Skin epidermis (tissue), 12 donors: Measurements from ENCODE around the gene APOBEC3C.
A peak's percentile ranks its signal among the peaks of the same experiment; 100 is the strongest.
"Not testable (repeated sequence)": the region's sequence is repeated elsewhere in the genome, so short reads cannot be mapped to it uniquely, and the experiment has no call there.

ENCODE experiments used
- H3K27ac ChIP-seq, 21 experiments: fragments of 200-600 bp; sonication (generic) in 11 of 21; one replicate each; pipeline ENCODE4 v1.5.0; 2020; ENCODE audit warnings: mild to moderate bottlenecking in 3 of 21, inconsistent platforms in 2 of 21, moderate library complexity in 2 of 21
- H3K4me3 ChIP-seq, 7 experiments: fragments of 200-600 bp; sonication (generic) in 2 of 7; one replicate each; pipeline ENCODE4 v1.5.0; 2020; ENCODE audit warnings: inconsistent platforms in 2 of 7, mild to moderate bottlenecking in 2 of 7, moderate library complexity in 1 of 7

APOBEC3C gene

DNA sequence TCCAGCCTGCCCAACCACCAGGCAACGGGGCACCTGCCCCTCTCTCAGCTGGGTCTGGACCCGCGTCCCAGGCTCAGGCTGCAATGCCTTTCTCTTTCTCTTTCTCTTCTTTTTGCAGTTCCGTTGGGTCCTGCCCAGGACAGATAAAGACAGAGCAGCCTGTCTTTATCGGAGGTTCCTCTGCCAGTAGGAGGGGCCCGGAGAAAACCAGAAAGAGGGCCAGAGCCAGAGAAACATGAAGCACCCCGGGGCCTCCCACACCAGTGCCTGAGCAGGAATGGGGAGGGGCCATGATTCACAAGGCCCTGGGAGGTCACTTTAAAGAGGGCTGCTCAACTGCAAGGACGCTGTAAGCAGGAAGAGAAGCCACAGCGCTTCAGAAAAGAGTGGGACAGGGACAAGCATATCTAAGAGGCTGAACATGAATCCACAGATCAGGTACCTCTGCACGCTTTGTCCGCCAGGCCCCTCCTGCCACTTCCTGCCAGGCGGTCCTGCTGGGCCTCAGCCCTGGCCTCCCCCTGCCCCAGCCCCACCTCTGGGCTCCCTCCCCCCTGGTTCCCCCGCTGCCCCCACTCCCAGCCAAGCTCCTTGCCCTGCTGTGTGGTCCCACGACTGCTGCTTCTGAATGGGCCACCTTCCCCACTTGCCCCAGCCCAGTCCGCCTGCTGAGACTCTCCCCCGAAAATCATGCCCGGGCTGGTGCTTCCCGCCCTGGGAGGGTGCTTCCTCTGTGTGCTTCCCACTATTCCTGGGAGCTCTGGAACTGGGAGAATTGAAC lies at the start of gene APOBEC3C:
APOBEC3C (plus strand) TSS at position 316 of the 781 bp plus-strand sequence; CDS start at position 422, 106 bp downstream.
- Histone ChIP-seq H3K4me3 (peak within 1 kb of the TSS; percentile 40 to 62 (median 44)), H3K27ac (peak within 1 kb of the TSS; percentile 67 to 97 (median 91))

DNA sequence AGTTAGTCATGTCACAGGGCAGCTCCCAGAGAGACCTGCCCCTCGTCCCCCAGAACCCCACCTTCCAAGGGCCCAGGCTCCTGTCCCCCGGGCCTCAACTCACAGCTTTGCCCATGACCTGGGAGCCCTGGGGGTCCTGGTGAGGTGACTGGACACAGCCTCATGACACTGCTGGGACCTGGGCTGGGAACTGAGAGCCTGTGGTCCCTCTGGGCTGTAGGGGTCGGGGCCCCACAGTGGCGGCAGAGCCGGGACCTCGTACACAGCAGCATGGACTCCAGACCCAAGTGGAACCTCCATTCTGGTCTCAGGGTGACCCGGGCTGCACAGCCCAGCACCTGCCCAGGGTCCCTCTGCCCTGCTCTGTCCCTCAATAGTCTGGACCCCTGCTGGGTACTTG lies 49.8 kb upstream of the APOBEC3C start:
- no peak overlapping the region for H3K4me3 ChIP-seq
- H3K27ac ChIP-seq = no peak overlapping the region

DNA sequence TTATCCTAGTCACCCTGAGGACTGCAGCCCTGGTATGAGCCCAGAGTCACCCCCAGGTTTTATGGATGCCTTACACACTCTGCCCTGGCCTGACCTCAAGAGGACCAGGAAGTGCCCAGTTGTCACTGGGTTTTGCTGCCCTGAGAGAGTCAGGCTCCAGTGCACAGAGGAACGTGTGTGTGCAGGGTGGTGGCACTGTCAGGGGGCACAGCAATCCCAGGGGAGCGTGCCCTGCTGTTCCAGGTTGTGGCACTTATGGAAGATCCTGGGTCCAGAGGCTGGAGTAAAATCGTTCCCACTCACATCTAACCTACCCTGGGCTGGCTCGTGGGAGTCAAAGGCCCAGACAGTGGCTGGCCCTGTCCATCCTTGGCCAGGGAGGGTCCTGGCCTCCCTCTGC lies 49.1 kb upstream of the APOBEC3C start:
- H3K27ac ChIP-seq = no peak overlapping the region
- no peak overlapping the region for H3K4me3 ChIP-seq

DNA sequence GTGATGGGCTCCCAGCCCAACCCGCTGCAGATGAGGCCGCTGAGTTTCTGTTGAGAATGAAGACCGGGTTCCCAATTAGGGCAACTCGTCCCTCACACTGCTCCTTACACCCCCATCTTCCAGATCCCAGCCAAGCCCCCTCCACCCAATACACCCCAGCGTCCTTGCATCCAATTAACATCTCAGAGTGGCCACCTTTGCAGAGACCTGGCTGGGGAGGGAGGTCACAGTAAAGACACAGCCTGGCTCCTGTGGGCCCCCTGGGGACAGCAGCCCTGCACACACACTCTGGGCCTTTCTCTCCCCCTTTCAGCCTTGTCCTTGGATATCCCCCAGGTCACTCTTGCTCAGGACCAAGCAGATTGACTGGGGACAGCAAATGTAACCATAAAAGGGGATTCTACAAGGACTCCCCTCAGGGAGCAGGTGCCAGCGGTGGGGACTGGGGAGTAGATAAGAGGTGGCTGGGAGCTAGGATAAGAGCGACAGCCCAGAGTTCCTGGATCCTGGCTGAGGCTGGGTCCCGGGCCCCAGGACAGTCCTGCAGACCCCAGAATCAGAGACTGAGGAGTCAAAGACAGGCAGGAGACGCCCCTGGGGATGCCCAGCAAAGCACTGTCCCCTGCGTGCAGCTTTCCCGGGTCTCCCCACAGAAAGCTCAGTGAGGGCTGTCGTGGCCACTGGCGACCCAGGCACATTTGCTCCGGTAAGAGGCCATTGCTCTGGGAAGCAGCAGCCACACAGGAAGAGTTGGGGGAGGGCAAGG lies 48.3 kb upstream of the APOBEC3C start:
- no peak overlapping the region for H3K4me3 ChIP-seq
- no peak overlapping the region for H3K27ac ChIP-seq

- Histone ChIP-seq H3K4me3 (no peak overlapping the region), H3K27ac (no peak overlapping the region)
Measured at GRCh38 chr22:38966380-38966702, 47.7 kb upstream of the APOBEC3C start.

DNA sequence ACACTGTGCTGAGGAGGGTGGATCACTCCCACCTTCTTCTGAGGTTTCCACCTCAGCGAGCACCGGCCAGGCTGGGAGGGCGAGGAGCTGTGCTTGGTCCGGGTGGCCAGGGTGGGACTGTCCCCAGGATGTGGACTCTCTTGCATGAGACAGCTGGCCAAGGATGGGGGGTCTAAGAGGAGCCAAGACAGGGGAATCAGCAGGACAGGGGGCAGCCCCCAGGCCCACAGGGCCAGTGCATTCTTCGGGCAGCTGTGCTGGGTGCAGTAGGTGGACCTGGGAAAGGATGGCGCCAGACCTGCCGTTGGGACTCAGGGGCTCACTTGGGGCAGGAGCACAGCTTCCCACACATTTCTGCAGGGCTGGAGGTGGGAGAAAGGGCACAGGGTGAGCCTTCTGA lies 47.1 kb upstream of the APOBEC3C start:
- H3K27ac ChIP-seq = peak overlapping the region in 2 of 21 experiments; percentile 0 to 44

GRCh38 chr22:38967451-38968450 lies 46.3 kb upstream of the APOBEC3C start:
- peak overlapping the region in 5 of 21 experiments; percentile 0 to 65 (median 31) for H3K27ac ChIP-seq
- H3K4me3 ChIP-seq = no peak overlapping the region

More for the DNA sequence above, 47.1 kb upstream of the APOBEC3C start:
- no peak overlapping the region for H3K4me3 ChIP-seq

GRCh38 chr22:38968801-38969200 lies 45.3 kb upstream of the APOBEC3C start:
- Histone ChIP-seq H3K4me3 (no peak overlapping the region), H3K27ac (no peak overlapping the region)

- H3K27ac ChIP-seq = no peak overlapping the region
- no peak overlapping the region for H3K4me3 ChIP-seq
Measured at GRCh38 chr22:38970551-38970950, 43.5 kb upstream of the APOBEC3C start.

GRCh38 chr22:38971202-38971601 lies 42.9 kb upstream of the APOBEC3C start:
- Histone ChIP-seq H3K27ac (no peak overlapping the region), H3K4me3 (no peak overlapping the region)

DNA sequence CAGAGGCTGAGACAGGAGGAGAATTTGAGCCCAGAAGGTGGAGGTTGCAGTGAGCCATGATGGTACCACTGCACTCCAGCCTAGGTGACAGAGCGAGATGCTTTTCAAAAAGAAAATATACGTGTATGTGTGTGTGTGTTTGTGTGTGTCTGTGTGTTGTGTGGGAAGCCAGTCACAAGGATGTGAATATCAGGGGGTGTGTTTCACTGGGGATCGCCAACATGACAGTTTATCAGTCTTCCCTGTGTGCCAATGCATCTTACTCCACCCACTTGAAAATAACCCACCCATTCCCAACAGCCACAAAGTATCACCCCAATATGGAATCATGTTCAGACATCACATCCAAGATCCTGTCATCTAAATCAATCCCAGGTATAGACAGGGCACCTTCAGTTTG lies 42.3 kb upstream of the APOBEC3C start:
- no peak overlapping the region for H3K4me3 ChIP-seq
- H3K27ac ChIP-seq = no peak overlapping the region

DNA sequence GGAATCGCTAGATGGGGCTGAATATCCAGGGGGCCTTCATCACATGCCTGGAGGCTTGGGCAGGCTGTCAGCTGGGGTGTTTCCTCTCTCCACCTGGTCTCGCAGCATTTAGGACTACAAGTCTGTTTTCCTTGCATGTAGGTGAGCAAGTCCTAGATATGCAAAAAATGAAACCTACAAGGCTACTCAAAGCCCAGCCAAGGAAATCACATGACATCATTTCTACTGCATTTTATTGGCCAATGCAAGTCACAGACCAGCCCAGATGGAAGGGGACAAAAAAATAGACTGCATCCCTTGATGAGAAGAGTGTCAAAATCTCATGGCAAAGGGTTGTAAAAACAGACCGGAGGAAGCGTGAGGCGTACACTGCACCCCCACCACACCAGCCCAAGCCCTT lies 41.5 kb upstream of the APOBEC3C start:
- H3K27ac ChIP-seq = no peak overlapping the region
- H3K4me3 ChIP-seq = no peak overlapping the region

DNA sequence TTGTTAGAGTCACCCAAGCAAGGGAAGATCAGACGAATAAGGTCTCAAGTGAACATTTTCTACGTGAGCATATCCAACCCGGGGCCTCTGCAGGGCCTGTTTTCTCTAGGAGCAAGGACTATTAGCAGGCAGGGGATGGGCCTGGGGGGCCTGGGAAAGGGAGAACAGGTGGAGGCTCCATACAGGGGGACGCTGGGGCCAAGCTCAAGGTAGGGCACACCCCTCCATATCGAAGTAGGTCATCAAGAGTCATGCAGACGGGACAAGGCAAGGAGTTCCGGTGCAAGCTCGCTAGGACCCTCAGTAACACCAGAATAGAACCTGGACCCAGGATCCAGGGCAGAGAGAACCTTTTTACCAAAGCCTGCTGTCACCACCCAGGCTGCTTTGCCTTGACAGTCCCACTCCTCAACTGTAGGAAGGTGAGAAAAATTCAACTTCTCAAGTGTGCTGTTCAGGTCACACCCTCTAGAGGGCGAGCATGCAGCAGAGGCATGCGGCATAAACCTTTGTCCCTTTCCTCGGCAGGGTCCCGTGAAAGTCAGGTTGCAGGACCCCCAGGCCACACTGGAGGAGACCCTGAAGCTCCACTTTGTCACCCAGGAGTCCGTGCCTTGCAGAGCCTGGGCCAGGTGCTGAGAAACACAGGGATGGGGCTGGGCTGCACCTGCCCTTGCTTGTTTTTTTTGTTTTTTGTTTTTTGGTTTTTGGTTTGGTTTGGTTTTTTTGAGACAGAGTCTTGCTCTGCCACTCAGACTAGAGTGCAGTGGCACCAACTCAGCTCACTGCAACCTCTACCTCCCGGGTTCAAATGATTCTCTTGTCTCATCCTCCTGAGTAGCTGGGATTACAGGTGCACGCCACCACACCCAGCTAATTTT lies 40.5 kb upstream of the APOBEC3C start:
- Histone ChIP-seq H3K4me3 (no peak overlapping the region), H3K27ac (no peak overlapping the region)

DNA sequence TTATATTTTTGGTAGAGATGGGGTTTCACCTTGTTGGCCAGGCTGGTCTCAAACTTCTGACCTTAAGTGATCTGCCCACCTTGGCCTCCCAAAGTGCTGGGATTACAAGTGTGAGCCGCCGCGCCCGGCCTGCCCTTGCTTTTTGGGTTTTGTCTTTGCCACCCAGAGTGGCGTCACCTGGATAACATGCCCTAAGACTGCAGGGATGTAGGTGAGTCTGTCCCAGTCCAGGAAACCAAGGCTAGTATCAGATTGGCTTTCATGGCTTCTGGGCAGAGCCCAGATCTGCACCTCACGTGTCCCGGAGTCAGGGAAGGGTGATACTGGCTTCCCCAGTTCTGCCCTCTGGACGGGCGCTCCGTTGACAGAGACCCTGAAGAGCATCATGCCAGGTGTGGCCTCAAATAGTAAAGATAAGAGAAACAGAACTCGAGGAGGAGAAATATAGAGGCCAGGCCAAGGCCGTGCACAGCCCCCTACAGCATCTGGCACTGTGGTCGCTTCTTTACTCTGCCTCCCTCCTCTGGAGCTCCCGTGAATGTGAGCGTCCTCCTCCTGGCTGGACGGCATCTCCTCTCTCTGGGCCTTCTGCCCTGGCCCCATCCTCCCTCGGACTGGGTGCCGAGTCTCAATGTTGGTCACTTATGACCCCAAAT lies 39.8 kb upstream of the APOBEC3C start:
- H3K27ac ChIP-seq = no peak overlapping the region
- H3K4me3 ChIP-seq = no peak overlapping the region

DNA sequence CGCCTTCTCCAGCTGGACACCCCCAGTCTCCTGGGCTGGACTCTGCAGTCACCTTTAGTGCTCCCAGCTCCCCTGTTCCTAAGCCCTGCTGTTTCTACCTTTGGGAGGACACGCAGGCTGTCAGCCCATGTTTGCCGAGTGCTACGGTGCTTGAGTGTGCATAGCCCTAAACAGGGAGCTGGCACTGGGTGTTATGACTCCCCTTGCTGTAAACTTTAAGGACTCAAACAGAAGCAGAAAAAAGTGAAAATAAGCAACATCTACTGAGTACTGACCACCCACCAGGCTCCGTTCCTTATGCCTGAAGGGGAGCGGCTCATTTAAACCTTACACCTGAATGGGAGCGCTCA lies 39.3 kb upstream of the APOBEC3C start:
- no peak overlapping the region for H3K27ac ChIP-seq

GRCh38 chr22:38977289-38977688 lies 36.8 kb upstream of the APOBEC3C start:
- H3K4me3 ChIP-seq, H3K27ac ChIP-seq: not testable (repeated sequence)

More for the DNA sequence above, 39.3 kb upstream of the APOBEC3C start:
- H3K4me3 ChIP-seq = no peak overlapping the region

- H3K27ac ChIP-seq = peak overlapping the region in 3 of 21 experiments; percentile 21 to 87 (median 74)
- not testable (repeated sequence) for H3K4me3 ChIP-seq
Measured at GRCh38 chr22:38980587-38980986, 33.5 kb upstream of the APOBEC3C start.
